ENCODE results near the gene CIZ1. TPM values are rescaled to one million over a fixed set of nuclear protein-coding genes. Genes with fewer than 3 reads are reported as not detected.

Gene CIZ1
- total RNA-seq, 1 donor from 2014 or later = 101 TPM

GRCh38 chr9:128144239-128145181 lies 46.9 kb downstream of the CIZ1 start:
- Histone ChIP-seq H3K36me3 (no peaks in the 10 kb centered on the region), H3K4me1 (peaks cover 19% of the 10 kb centered on the region), H3K4me3 (no peak overlapping the region), H3K9me3 (no peaks in the 10 kb centered on the region), H3K27me3 (no peaks in the 10 kb centered on the region), H3K27ac (no peak overlapping the region)
- no peak for DNase-seq (ENCODE audit: extremely low spot score in 2 of 2)
- TF ChIP-seq CTCF (IDR thresholded peaks at IDR 0.05) = no peak
- no peak for TF ChIP-seq POLR2AphosphoS5 (IDR thresholded peaks at IDR 0.05; ENCODE audit: insufficient read depth in 1 of 2, low read depth in 1 of 2)
- no peak for TF ChIP-seq POLR2A (IDR thresholded peaks at IDR 0.05)
- intact Hi-C loops (cut with DNase I) = no loop called here

GRCh38 chr9:128143525-128144238 lies 47.7 kb downstream of the CIZ1 start:
- Histone ChIP-seq H3K9me3 (no peaks in the 10 kb centered on the region), H3K4me1 (peaks cover 11% of the 10 kb centered on the region), H3K36me3 (no peaks in the 10 kb centered on the region), H3K27ac (no peak overlapping the region), H3K27me3 (no peaks in the 10 kb centered on the region), H3K4me3 (no peak overlapping the region)
- TF ChIP-seq POLR2A (IDR thresholded peaks at IDR 0.05) (no peak), POLR2AphosphoS5 (IDR thresholded peaks at IDR 0.05; ENCODE audit: insufficient read depth in 1 of 2, low read depth in 1 of 2) (no peak), CTCF (IDR thresholded peaks at IDR 0.05) (no peak)
- no peak for DNase-seq (ENCODE audit: extremely low spot score in 2 of 2)
- intact Hi-C loops (cut with DNase I) = no loop called here

GRCh38 chr9:128142596-128142995 lies 48.8 kb downstream of the CIZ1 start:
- Histone ChIP-seq H3K9me3 (no peaks in the 10 kb centered on the region), H3K27ac (no peak overlapping the region), H3K27me3 (no peaks in the 10 kb centered on the region), H3K4me1 (peaks cover 4% of the 10 kb centered on the region), H3K36me3 (no peaks in the 10 kb centered on the region), H3K4me3 (no peak overlapping the region)
- DNase-seq (ENCODE audit: extremely low spot score in 2 of 2) = no peak
- intact Hi-C loops (cut with DNase I) = no loop called here
- no peak for TF ChIP-seq POLR2A (IDR thresholded peaks at IDR 0.05)
- no peak for TF ChIP-seq POLR2AphosphoS5 (IDR thresholded peaks at IDR 0.05; ENCODE audit: insufficient read depth in 1 of 2, low read depth in 1 of 2)
- TF ChIP-seq CTCF (IDR thresholded peaks at IDR 0.05) = no peak

- H3K4me3 ChIP-seq = no peak overlapping the region
- intact Hi-C loops (cut with DNase I) = no loop called here
- peaks cover 4% of the 10 kb centered on the region for H3K4me1 ChIP-seq
- no peaks in the 10 kb centered on the region for H3K36me3 ChIP-seq
- TF ChIP-seq CTCF (IDR thresholded peaks at IDR 0.05) (no peak), POLR2AphosphoS5 (IDR thresholded peaks at IDR 0.05; ENCODE audit: insufficient read depth in 1 of 2, low read depth in 1 of 2) (no peak), POLR2A (IDR thresholded peaks at IDR 0.05) (no peak)
- H3K27ac ChIP-seq = no peak overlapping the region
- H3K27me3 ChIP-seq = no peaks in the 10 kb centered on the region
- no peaks in the 10 kb centered on the region for H3K9me3 ChIP-seq
- no peak for DNase-seq (ENCODE audit: extremely low spot score in 2 of 2)
Measured at GRCh38 chr9:128142061-128142460, 49.3 kb downstream of the CIZ1 start.

All from vagina (tissue), 2 donors.